Gastrocnemius medialis (tissue), 4 donors: ENCODE measurements around the gene DAPK1.

Experiments
- POLR2A ChIP-seq, 2 donors: fragments of 450-650 bp; IDR thresholded peaks; one replicate each; pipeline ENCODE4 v1.6.1; 2017; ENCODE audit warnings: antibody characterized with exemption in 2 of 2, mild to moderate bottlenecking in 2 of 2, moderate library complexity in 2 of 2
- TF ChIP-seq, protein P1 (sequence below), 5 experiments: fragments of 450-650 bp in 3 of 5; fragments of 200-600 bp in 2 of 5; sonication (generic) in 2 of 5; IDR thresholded peaks in 4 of 5; conservative IDR thresholded peaks in 1 of 5; 1 replicate in 4 of 5; 2 replicates in 1 of 5; pipeline ENCODE4 v1.5.1; 2016 to 2019; ENCODE audit warnings: antibody characterized with exemption in 5 of 5, mild to moderate bottlenecking in 3 of 5, moderate library complexity in 3 of 5

DNA sequence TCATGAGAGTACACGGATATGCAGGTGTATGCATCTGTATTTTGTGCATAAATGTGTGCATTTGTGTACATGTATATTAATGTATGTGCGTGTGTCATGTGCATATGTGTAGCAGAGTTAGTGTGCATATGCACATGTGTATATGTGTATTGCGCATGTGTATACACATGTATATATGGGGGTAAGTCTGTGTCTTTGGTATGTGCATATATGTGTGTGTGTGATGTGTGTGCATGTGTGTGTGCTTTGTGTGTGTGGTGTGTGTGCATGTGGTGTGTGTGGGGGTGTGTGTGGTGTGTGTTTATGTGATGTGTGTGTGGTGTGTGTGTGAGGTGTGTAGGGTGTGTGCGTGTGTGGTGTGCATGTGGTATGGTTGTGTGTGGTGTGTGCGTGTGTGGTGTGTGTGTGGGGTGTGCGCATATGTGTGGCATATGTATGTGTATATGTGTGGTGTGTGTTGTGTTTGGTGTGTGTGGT, 215.2 kb downstream of the DAPK1 start:
- TF ChIP-seq POLR2A (IDR thresholded peaks at IDR 0.05): no peak
- TF ChIP-seq, protein P1, sequence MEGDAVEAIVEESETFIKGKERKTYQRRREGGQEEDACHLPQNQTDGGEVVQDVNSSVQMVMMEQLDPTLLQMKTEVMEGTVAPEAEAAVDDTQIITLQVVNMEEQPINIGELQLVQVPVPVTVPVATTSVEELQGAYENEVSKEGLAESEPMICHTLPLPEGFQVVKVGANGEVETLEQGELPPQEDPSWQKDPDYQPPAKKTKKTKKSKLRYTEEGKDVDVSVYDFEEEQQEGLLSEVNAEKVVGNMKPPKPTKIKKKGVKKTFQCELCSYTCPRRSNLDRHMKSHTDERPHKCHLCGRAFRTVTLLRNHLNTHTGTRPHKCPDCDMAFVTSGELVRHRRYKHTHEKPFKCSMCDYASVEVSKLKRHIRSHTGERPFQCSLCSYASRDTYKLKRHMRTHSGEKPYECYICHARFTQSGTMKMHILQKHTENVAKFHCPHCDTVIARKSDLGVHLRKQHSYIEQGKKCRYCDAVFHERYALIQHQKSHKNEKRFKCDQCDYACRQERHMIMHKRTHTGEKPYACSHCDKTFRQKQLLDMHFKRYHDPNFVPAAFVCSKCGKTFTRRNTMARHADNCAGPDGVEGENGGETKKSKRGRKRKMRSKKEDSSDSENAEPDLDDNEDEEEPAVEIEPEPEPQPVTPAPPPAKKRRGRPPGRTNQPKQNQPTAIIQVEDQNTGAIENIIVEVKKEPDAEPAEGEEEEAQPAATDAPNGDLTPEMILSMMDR (IDR thresholded peaks at IDR 0.05 in 4 of 5, conservative IDR thresholded peaks at IDR 0.05 in 1 of 5): no peak
